ENCODE data around the gene DCLRE1C.

- TF ChIP-seq PKNOX1 (IDR thresholded peaks at IDR 0.05) (no peak), ZNF384 (IDR thresholded peaks at IDR 0.05) (no peak), TARDBP (IDR thresholded peaks at IDR 0.05) (no peak), SP1 (IDR thresholded peaks at IDR 0.05) (no peak), ELF4 (IDR thresholded peaks at IDR 0.05) (no peak), CTBP1 (IDR thresholded peaks at IDR 0.05; ENCODE audit: borderline replicate concordance) (no peak), FOXK2 (IDR thresholded peaks at IDR 0.05) (no peak), FOXM1 (IDR thresholded peaks at IDR 0.05; ENCODE audit: borderline replicate concordance) (no peak), BHLHE40 (IDR thresholded peaks at IDR 0.05; ENCODE audit: borderline replicate concordance) (no peak)
Measured at GRCh38 chr10:14879124-14879927, 74.6 kb downstream of the DCLRE1C start.

Measured in HEK293T (cell line).